Immature natural killer cell (primary cell): ENCODE data around the gene PPP1R1B. TPM values are rescaled to one million over a fixed set of nuclear protein-coding genes. Genes with fewer than 3 reads are reported as not detected.
"Not testable (repeated sequence)": the region's sequence is repeated elsewhere in the genome, so short reads cannot be mapped to it uniquely, and the experiment has no call there.

Experiments
- DNase-seq, 3 donors: peaks; one replicate each; pipeline ENCODE4 v3.0.0; 2022; ENCODE audit warnings: mixed read lengths in 1 of 3
- H3K27ac Mint-ChIP-seq, 6 donors: one replicate each; pipeline ENCODE4 v1.8.0; 2020; ENCODE audit warnings: mixed read lengths in 6 of 6, mild to moderate bottlenecking in 5 of 6, inconsistent platforms in 4 of 6, moderate library complexity in 3 of 6
- H3K27me3 Mint-ChIP-seq, 3 donors: one replicate each; pipeline ENCODE4 v1.8.0; 2020 to 2021; ENCODE audit warnings: low read depth in 3 of 3, mild to moderate bottlenecking in 3 of 3, mixed read lengths in 3 of 3, moderate library complexity in 3 of 3, inconsistent platforms in 1 of 3
- H3K36me3 Mint-ChIP-seq, 3 donors: one replicate each; pipeline ENCODE4 v1.8.0; 2020; ENCODE audit warnings: mixed read lengths in 3 of 3, inconsistent platforms in 2 of 3, mild to moderate bottlenecking in 2 of 3
- H3K4me1 Mint-ChIP-seq, 2 donors: one replicate each; pipeline ENCODE4 v1.8.0; 2020; ENCODE audit warnings: inconsistent platforms in 2 of 2, mild to moderate bottlenecking in 2 of 2, mixed read lengths in 2 of 2, moderate library complexity in 1 of 2
- H3K4me3 Mint-ChIP-seq, 5 donors: one replicate each; pipeline ENCODE4 v1.8.0; 2020; ENCODE audit warnings: mild to moderate bottlenecking in 5 of 5, mixed read lengths in 5 of 5, inconsistent platforms in 3 of 5, moderate library complexity in 3 of 5
- H3K9me3 Mint-ChIP-seq, 6 donors: one replicate each; pipeline ENCODE4 v1.8.0; 2020; ENCODE audit warnings: mild to moderate bottlenecking in 6 of 6, mixed read lengths in 6 of 6, inconsistent platforms in 4 of 6, moderate library complexity in 3 of 6
- polyA plus RNA-seq, 3 donors: library from polyadenylated mRNA; unstranded; fragments of 300-500 nt; fragmentation: Illumina TruSeq; gene quantifications; one replicate each; pipeline ENCODE4 v1.2.3, GENCODE V29; 2021

PPP1R1B gene
- not detected for polyA plus RNA-seq

DNA sequence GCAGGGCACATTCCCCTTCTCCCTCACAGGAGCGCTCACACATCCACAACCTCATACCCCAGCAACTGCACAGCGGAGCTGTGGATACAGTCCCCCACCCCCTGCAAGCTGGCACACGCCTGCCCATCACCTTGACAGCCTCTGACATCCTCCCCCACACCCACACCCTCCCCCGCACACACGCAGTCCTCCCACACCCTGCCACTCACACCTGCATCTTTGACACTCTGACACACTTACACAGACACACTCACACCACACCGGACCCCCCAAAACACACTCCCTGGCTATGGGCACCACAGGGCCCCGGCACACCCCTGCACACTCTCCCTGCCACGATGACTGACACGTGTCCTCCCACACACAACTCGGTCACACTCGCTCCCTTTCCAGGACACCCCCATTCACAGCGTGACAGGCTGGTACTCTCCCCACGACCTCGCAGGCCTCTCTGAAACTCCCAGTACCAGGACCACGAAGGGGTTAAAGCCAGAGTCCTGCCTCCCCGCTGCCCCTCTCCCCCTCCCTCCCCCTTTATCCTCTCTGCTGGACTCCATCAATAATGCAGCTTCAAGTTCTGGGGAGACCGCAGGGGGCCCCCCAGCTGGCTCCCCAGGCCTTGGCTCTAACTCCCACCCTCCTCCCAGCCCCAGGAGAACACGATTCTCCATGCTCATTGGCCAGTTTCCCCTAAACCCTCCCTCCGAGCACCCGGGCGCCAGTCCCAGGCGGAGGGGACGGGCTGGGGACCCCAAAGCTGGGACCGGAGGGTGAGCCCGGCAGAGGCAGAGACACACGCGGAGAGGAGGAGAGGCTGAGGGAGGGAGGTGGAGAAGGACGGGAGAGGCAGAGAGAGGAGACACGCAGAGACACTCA lies at the start of gene PPP1R1B:
Gene PPP1R1B (plus strand): TSS at position 782 of the 876 bp plus-strand sequence. CDS start 441 bp downstream, outside the sequence.
- Mint-ChIP-seq H3K36me3 (peaks cover 0 to 3% (median 0%) of the 10 kb centered on the region in 3 donors), H3K27me3 (peaks cover 7 to 18% (median 12%) of the 10 kb centered on the region in 3 donors), H3K27ac (no peak within 1 kb of the TSS), H3K4me1 (peaks cover 13 to 20% of the 10 kb centered on the region in 2 donors), H3K9me3 (no peaks in the 10 kb centered on the region), H3K4me3 (peak within 1 kb of the TSS in 2 of 5 donors; percentile 24 to 54)
- no peak for DNase-seq

DNA sequence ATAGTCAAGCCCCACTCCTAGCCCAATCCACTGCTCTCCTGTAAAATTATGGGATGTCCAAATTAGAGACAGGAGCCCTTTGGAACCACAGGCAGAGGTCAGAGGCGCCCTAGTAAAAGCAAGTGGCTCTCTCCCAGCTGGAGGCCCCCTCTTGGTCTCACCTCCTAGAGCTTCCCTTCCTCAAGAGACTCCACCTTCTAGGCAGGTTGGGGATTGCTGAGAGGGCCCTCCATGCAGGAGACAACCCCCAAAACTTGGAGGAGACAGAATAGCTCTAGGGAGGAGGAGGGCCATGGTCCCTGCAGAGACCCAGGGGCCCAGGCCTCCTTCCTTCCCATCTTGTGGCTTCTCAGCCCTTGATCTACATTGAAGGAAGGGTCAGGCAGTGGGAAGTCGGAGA lies 48.5 kb upstream of the PPP1R1B start:
- no peak for DNase-seq
- H3K9me3 Mint-ChIP-seq: no peaks in the 10 kb centered on the region
- peaks cover 0 to 5% (median 4%) of the 10 kb centered on the region in 3 donors for H3K36me3 Mint-ChIP-seq
- peaks cover 3 to 10% (median 5%) of the 10 kb centered on the region in 3 donors for H3K27me3 Mint-ChIP-seq
- peaks cover 5 to 6% of the 10 kb centered on the region in 2 donors for H3K4me1 Mint-ChIP-seq
- H3K27ac Mint-ChIP-seq: no peak overlapping the region
- H3K4me3 Mint-ChIP-seq: no peak overlapping the region

DNA sequence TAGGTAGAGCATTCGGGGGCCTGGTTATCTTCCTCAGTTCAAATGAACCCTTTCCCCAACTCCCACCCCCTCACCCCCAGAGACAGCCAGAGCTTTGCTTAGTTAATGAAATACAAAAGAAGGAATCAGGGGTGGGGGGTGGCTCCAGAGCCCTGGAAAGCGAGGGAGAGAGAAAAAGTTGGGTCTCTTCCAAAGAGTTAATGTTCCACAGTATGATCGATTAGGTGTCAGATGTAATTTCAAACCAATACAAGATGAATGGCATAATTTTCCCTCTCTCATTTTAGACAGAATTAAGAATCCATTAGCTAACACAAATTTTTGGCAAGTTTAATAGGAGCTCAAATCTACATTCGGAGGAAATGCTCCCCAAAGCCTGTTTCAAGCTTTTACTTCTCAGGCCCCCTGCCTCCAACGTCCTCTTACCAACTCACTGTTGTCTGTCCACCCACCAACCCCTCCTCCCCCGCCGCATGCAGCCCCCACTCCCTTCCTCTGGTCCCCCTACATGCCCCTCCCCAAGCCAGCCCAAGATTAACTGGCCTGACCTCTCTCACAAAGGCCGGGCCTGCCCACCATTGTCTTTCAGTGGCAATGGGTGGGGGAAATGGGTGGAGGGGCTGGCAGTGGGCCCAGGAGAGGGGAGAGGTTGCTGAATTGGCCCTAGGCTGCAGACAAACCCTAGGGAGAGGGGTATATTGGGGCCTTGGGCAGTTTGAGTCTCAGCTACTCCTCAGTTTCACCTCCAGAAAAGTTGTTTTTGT lies 47.3 kb upstream of the PPP1R1B start:
- Mint-ChIP-seq H3K4me3 (no peak overlapping the region), H3K27ac (no peak overlapping the region), H3K4me1 (no peaks in the 10 kb centered on the region), H3K36me3 (peaks cover 0 to 5% (median 4%) of the 10 kb centered on the region in 3 donors), H3K9me3 (no peaks in the 10 kb centered on the region), H3K27me3 (peaks cover 3 to 8% (median 7%) of the 10 kb centered on the region in 3 donors)
- DNase-seq: no peak

DNA sequence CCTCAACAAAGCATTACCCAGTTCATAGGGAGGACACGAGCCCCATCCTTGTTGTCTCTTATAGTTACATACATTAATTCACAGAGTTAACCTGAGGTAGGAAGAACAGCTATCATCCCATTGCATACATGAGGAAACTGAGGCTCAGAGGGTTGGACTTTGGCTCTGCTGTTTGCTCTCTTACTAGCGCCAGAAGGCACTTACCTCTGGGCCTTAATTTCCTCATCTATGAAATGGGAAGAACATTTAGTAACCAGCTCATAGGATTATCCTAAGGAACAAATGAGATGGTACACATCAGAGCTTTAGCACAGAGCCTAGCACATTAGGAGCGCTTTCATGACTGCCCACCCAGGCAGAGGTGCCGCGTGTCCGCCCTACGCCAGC lies 46.7 kb upstream of the PPP1R1B start:
- peaks cover 0 to 5% (median 4%) of the 10 kb centered on the region in 3 donors for H3K36me3 Mint-ChIP-seq
- H3K27me3 Mint-ChIP-seq: peaks cover 3 to 5% (median 4%) of the 10 kb centered on the region in 3 donors
- no peak overlapping the region for H3K4me3 Mint-ChIP-seq
- no peaks in the 10 kb centered on the region for H3K4me1 Mint-ChIP-seq
- no peaks in the 10 kb centered on the region for H3K9me3 Mint-ChIP-seq
- H3K27ac Mint-ChIP-seq: no peak overlapping the region
- no peak for DNase-seq

DNA sequence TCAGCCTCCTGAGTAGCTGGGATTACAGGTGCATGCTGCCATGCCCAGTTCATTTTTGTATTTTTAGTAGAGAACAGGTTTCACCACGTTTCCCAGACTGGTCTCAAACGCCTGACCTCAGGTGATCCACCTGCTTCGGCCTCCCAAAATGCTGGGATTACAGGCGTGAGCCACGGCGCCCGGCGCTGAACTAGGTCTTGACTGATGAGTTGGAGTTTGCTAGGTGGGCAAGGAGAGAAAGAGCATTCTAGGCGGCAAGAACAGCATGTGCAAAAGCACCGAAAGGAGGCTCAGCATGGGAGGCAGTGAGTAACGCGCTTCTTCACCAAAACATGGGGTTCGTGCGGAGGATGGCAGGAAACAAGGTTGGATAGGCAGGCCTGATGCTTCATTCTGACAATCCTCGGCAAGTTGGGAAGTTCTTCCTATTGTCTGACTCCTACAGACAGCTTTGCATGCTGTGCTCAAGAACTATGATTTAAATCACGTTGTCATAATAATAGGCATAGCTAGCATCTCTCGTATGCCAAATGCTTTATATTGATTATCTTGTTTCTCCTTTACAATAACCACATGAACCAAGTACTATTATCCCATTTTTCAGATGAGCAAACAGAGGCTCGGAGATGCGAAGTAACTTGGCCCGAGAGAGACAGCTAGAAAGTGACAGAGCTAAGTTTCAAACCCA lies 45.5 kb upstream of the PPP1R1B start:
- Mint-ChIP-seq H3K9me3 (no peaks in the 10 kb centered on the region), H3K4me3 (no peak overlapping the region), H3K27me3 (peaks cover 3 to 4% (median 3%) of the 10 kb centered on the region in 3 donors), H3K36me3 (peaks cover 0 to 5% (median 4%) of the 10 kb centered on the region in 3 donors), H3K4me1 (no peaks in the 10 kb centered on the region), H3K27ac (no peak overlapping the region)
- DNase-seq: no peak

DNA sequence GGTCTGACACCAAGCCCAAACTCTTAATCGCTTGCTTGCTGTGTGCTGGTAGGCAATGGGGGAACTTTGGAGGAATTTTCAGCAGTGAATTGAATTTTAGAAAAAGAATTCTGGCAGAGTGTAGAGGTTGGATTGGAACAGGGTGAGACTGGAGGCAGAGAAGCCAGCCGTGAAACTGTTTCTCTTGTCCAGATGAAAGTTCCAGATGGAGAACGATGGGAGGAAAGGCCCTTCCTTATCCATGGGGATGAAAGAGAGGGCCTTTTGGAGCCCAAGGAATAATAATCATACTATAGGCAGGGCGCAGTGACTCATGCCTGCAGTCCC lies 45.0 kb upstream of the PPP1R1B start:
- Mint-ChIP-seq H3K27ac (no peak overlapping the region), H3K4me3 (no peak overlapping the region)

DNA sequence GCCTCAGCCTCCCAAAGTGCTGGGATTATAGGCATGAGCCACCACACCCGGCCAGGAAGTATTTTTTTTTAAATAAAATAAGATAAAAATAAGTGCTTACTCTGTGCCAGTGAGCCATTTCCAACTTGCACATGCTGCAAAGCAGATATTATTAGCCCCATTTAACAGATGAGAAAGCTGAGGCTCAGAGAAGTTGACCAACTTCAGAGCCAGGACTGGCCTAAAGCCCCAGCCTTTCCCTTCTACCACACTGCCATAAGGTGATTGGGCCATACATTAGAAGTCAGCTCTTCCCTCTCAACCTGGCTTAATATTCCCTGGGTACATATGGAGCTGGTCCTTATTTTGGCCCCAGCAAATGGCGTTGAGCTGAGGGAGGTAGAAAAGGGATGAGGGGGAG lies 44.1 kb upstream of the PPP1R1B start:
- no peak overlapping the region for H3K4me3 Mint-ChIP-seq
- H3K36me3 Mint-ChIP-seq: peaks cover 0 to 5% (median 4%) of the 10 kb centered on the region in 3 donors
- DNase-seq: no peak
- no peaks in the 10 kb centered on the region for H3K9me3 Mint-ChIP-seq
- no peaks in the 10 kb centered on the region for H3K4me1 Mint-ChIP-seq
- peaks cover 3 to 4% (median 4%) of the 10 kb centered on the region in 3 donors for H3K27me3 Mint-ChIP-seq
- no peak overlapping the region for H3K27ac Mint-ChIP-seq

More for the DNA sequence above, 45.0 kb upstream of the PPP1R1B start:
- Mint-ChIP-seq H3K4me1 (no peaks in the 10 kb centered on the region), H3K9me3 (no peaks in the 10 kb centered on the region), H3K27me3 (peaks cover 3 to 4% (median 3%) of the 10 kb centered on the region in 3 donors), H3K36me3 (peaks cover 0 to 5% (median 4%) of the 10 kb centered on the region in 3 donors)
- no peak for DNase-seq

DNA sequence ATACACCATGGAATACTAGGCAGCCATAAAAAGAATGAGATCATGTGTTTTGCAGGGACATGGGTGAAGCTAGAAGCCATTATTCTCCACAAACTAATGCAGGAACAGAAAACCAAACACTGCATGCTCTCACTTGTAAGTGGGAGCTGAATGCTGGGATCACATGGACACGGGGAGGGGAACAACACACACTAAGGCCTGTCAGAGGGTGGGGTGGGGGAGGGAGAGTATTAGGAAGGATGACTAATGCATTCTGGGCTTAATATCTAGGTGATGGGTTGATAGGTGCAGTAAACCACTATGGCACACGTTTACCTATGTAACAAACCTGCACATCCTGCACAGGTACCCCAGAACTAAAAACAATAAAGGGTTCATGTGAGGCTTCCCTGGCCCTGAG lies 36.6 kb upstream of the PPP1R1B start:
- H3K27me3 Mint-ChIP-seq: peaks cover 7 to 20% (median 12%) of the 10 kb centered on the region in 3 donors
- not testable (repeated sequence) for H3K9me3 Mint-ChIP-seq, H3K36me3 Mint-ChIP-seq, H3K4me3 Mint-ChIP-seq, H3K4me1 Mint-ChIP-seq, DNase-seq, H3K27ac Mint-ChIP-seq

DNA sequence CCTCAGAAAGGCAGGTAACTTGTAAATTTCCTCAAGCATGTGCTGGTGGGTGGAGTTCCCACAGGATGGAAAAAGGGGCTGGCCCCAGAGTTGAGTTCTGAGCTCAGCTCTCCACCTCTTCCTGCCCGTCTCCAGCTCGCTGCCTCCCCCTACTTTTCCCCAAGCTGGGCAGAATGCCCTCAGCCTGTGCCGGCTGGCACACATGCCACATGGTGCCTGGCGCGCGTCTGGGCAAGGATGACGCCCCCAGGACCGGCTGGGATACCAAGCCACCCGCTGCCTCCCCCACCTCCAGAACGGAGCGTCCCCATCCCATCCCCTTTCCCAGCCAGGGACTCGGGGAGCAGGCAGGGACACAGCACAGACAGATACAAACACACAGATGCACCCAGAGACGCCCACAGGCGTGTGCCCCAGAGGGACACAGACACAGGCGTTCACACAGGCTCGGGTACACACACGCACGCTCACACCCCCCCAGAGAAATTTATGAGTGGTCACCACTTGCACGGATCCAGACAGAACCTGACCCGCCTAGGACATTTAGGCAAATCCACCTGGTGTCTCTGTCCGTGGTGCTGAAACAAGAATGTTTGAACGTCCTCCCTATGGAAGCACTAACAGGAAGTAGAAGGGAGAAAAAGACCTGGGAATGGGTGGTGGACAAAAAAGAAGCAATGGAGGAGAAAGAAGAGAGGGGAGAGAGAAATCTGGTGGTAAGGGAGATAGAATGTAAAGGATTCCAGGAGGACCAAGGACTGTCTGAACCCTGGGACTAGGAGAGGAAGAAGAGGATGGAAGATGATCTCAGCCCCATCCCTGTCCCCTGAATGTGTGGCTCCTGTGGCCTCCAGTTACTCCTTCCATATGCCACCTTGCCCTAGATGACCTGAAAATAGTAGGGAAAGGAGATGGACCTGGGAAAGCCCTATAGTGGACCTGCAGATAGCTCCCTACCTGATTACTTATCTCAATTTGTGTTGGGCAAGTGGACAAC lies 34.5 kb upstream of the PPP1R1B start:
- H3K27ac Mint-ChIP-seq: no peak overlapping the region
- no peak overlapping the region for H3K4me3 Mint-ChIP-seq
- peaks cover 0 to 4% (median 4%) of the 10 kb centered on the region in 3 donors for H3K36me3 Mint-ChIP-seq
- H3K4me1 Mint-ChIP-seq: peaks cover 0 to 2% of the 10 kb centered on the region in 2 donors
- DNase-seq: peak in 2 of 3 donors; percentile 15 to 17
- H3K27me3 Mint-ChIP-seq: peaks cover 10 to 31% (median 18%) of the 10 kb centered on the region in 3 donors
- peaks cover 0 to 7% (median 0%) of the 10 kb centered on the region in 6 donors for H3K9me3 Mint-ChIP-seq

DNA sequence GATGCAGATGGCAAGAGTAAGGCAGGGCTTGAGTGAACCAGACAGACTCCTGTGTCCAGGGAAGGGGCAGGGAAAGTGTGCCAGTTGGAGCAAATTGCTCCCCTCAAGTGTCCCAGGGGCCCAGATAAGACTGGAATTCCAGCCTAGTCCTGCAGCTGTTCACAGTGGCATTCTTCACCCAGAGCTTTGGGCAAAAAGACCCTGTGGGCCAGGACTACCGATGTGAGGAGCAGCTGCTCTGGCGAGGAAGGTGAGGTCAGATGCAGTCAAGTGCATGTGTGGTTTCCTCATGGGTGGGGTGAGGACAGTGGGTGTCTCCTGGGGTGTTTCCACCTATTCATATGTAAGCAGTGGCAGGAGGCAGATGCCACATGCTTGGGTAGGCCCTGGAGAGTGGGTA lies 33.4 kb upstream of the PPP1R1B start:
- Mint-ChIP-seq H3K27ac (no peak overlapping the region), H3K27me3 (peaks cover 17 to 38% (median 28%) of the 10 kb centered on the region in 3 donors), H3K9me3 (peaks cover 0 to 7% (median 0%) of the 10 kb centered on the region in 6 donors), H3K4me3 (no peak overlapping the region), H3K4me1 (peaks cover 0 to 4% of the 10 kb centered on the region in 2 donors), H3K36me3 (peaks cover 0 to 4% (median 4%) of the 10 kb centered on the region in 3 donors)
- DNase-seq: no peak

DNA sequence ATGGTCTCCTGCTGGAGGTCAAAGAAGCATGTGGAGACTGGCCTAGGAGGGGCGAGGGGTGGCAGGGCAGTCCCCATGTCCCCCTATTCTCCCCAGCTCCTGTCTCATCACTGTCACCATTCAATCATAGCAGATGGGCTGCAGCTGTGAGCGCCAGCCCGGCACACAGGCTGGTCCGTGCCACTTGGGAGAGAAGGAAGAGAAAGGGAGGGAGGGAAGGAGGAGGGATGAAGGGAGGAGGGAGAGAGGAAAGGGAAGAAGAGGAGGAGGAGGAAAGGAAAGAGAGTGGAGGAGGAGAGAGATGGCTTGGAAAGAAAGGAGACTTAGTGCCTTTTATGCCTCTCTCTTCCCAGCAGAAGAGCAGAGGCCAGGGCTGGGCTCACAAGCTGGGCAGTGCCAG lies 31.5 kb upstream of the PPP1R1B start:
- Mint-ChIP-seq H3K4me3 (no peak overlapping the region), H3K4me1 (peaks cover 0 to 4% of the 10 kb centered on the region in 2 donors), H3K9me3 (peaks cover 0 to 6% (median 0%) of the 10 kb centered on the region in 6 donors), H3K27ac (no peak overlapping the region), H3K36me3 (peaks cover 0 to 4% (median 4%) of the 10 kb centered on the region in 3 donors), H3K27me3 (peaks cover 21 to 42% (median 27%) of the 10 kb centered on the region in 3 donors)
- DNase-seq: no peak

DNA sequence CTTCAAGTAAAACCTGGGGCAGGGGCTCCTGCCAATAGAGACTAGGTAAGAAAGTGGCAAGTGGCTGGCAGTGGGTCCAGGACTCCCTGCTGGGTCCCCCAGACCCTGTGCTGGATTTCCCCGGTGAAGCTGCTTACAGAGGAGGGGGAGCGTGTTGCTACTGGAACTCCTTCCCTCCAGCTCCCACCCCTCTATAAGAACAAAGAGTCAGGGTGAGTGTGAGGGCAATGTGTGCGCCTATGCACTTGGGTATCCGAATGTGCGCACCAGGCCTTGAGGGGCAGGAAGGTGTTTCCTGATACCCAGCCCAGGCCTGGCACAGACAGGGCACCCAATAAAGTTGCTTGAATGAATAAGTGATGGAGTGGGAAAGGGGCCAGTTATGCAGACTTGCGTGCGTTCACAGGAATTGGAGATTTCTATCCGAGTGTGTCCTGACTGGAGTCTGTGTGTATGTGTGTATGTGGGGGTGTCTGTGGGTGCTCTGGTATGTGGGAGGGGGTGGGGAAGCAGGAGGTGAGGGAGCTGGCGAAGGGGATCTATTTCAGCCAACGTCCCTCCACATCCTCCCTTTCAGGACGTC lies 30.7 kb upstream of the PPP1R1B start:
- H3K9me3 Mint-ChIP-seq: peaks cover 0 to 7% (median 0%) of the 10 kb centered on the region in 6 donors
- peaks cover 22 to 44% (median 27%) of the 10 kb centered on the region in 3 donors for H3K27me3 Mint-ChIP-seq
- peak overlapping the region in 1 of 5 donors; percentile 20 for H3K4me3 Mint-ChIP-seq
- H3K4me1 Mint-ChIP-seq: peaks cover 0 to 4% of the 10 kb centered on the region in 2 donors
- H3K36me3 Mint-ChIP-seq: peaks cover 0 to 4% (median 4%) of the 10 kb centered on the region in 3 donors
- H3K27ac Mint-ChIP-seq: no peak overlapping the region
- no peak for DNase-seq
